PC-3 (cell line): ENCODE data around the gene TAF1B. TPM values are rescaled to one million over a fixed set of nuclear protein-coding genes. Genes with fewer than 3 reads are reported as not detected.

ENCODE experiments used
- ATAC-seq: fragments of 200-7000 bp; cut with Tn5 transposase; 2 replicates; pipeline ENCODE4 v1.9.1; 2020; ENCODE audit warnings: mild to moderate bottlenecking, moderate library complexity
- BruUV-seq: library from RNA; stranded (reverse); fragments of 400-500 nt; replicated peaks from 2 replicates; lab custom pipeline; 2021; lab: Mats Ljungman, UMichigan
- CTCF ChIA-PET: fragments of 300-600 bp; sonication (Branson Sonifier 250); formaldehyde crosslinking; loops from one replicate; lab custom pipeline; 2022; ENCODE audit warnings: antibody characterized with exemption; lab: Charles Lee
- POLR2A ChIA-PET: fragments of 300-600 bp; sonication (Branson Sonifier 250); formaldehyde crosslinking; loops from one replicate; lab custom pipeline; 2022; ENCODE audit warnings: antibody characterized with exemption; ENCODE audit not compliant: unreplicated experiment; lab: Charles Lee
- DNase-seq: peaks from one replicate; pipeline ENCODE4 v3.0.0-alpha.2; 2015
- H2AFZ ChIP-seq: fragments of 300-600 bp; sonication (generic); 2 replicates; pipeline ENCODE4 v1.6.0; 2016; ENCODE audit warnings: antibody characterized with exemption, low read length
- H3F3A ChIP-seq: fragments of 300-600 bp; sonication (generic); one replicate; pipeline ENCODE4 v1.6.0; 2017; ENCODE audit warnings: antibody characterized with exemption, low read length, control low read depth, mild to moderate bottlenecking; ENCODE audit not compliant: unreplicated experiment
- H3K27ac ChIP-seq: fragments of 300-600 bp; sonication (generic); 2 replicates; pipeline ENCODE4 v1.5.1; 2016; ENCODE audit warnings: mild to moderate bottlenecking, low read length
- H3K27me3 ChIP-seq: fragments of 300-600 bp; sonication (generic); 2 replicates; pipeline ENCODE4 v1.6.1; 2016; ENCODE audit warnings: low read length, mixed read lengths
- H3K36me3 ChIP-seq: fragments of 300-600 bp; sonication (generic); 2 replicates; pipeline ENCODE4 v1.6.1; 2016; ENCODE audit warnings: low read depth, mixed run types, low read length, mixed read lengths
- H3K4me1 ChIP-seq: fragments of 300-600 bp; sonication (generic); 2 replicates; pipeline ENCODE4 v1.5.1; 2016; ENCODE audit warnings: low read length; ENCODE audit not compliant: insufficient read depth
- H3K4me2 ChIP-seq: fragments of 300-600 bp; sonication (generic); 2 replicates; pipeline ENCODE4 v1.6.0; 2016; ENCODE audit warnings: low read length
- H3K4me3 ChIP-seq: fragments of 300-600 bp; sonication (generic); 2 replicates; pipeline ENCODE4 v1.5.1; 2016; ENCODE audit warnings: mild to moderate bottlenecking, low read length, mixed read lengths
- H3K79me2 ChIP-seq: fragments of 300-600 bp; sonication (generic); 2 replicates; pipeline ENCODE4 v1.6.1; 2017; ENCODE audit warnings: low read length, mixed read lengths
- H3K9ac ChIP-seq: fragments of 300-600 bp; sonication (generic); 2 replicates; pipeline ENCODE4 v1.6.0; 2016; ENCODE audit warnings: mild to moderate bottlenecking, low read length
- H3K9me2 ChIP-seq: fragments of 300-600 bp; sonication (generic); replicated peaks from 2 replicates; pipeline ENCODE4 v1.6.1; 2016; ENCODE audit warnings: mixed run types, low read length, mixed read lengths
- H3K9me3 ChIP-seq: fragments of 300-600 bp; sonication (generic); 2 replicates; pipeline ENCODE4 v1.6.1; 2016; ENCODE audit warnings: low read length, mixed read lengths
- H4K20me1 ChIP-seq: fragments of 300-600 bp; sonication (generic); 2 replicates; pipeline ENCODE4 v1.6.1; 2016; ENCODE audit warnings: low read length, mixed read lengths
- EZH2 ChIP-seq: fragments of 300-600 bp; sonication (generic); IDR thresholded peaks from one replicate; pipeline ENCODE4 v1.6.1; 2017; ENCODE audit warnings: antibody characterized with exemption, mild to moderate bottlenecking, low read length; ENCODE audit not compliant: unreplicated experiment
- EZH2phosphoT487 ChIP-seq: fragments of 300-600 bp; sonication (generic); IDR thresholded peaks from 2 replicates; pipeline ENCODE4 v1.6.1; 2018; ENCODE audit warnings: mild to moderate bottlenecking, antibody characterized with exemption, low read length, borderline replicate concordance
- intact Hi-C: fragments of 100-400 bp; cut with micrococcal nuclease; formaldehyde crosslinking; loops from 2 replicates; pipeline ENCODE4 v1.9.0; 2023
- total RNA-seq: library from RNA; depleted of rRNA; stranded (reverse); fragments of >200 nt; gene quantifications from 2 replicates; pipeline ENCODE4 v1.2.3, GENCODE V29; 2014
- TF ChIP-seq, protein P1 (sequence below): fragments of 300-600 bp; sonication (generic); conservative IDR thresholded peaks from 2 replicates; pipeline ENCODE4 v1.5.1; 2017; ENCODE audit warnings: antibody characterized with exemption, low read depth, mild to moderate bottlenecking, low read length

Gene TAF1B
- total RNA-seq, 1 experiment from 2014 or later: 39.5 TPM

DNA sequence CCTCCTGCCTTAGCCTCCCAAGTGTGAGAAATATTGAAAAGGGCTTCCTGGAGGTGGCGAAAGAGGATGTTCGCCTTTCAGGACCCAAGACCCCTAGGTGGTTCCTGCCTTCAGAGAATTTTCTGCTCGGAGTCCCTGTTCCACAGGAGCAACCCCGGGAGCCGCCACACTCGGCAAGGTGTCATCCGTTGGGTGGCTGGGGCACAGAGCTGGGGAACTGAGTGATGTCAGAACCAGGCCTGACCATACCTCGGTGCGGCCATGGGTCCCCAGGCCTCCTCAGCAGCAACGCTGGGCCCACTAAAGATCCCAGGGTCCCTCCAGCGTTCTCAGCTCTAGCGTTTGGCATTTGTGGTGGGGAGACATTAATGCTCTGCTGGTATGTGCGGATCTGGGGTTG is 23.7 kb upstream of the TAF1B start:
- BruUV-seq: no TSS peak
- H3K9me2 ChIP-seq: no peaks in the 10 kb centered on the region
- ATAC-seq: no peak
- peaks cover 17% of the 10 kb centered on the region for H3K4me1 ChIP-seq
- CTCF ChIA-PET: no interaction called here
- no peaks in the 10 kb centered on the region for H3K36me3 ChIP-seq
- no peak for DNase-seq
- H3K79me2 ChIP-seq: no peaks in the 10 kb centered on the region
- no peak overlapping the region for H3K4me3 ChIP-seq
- intact Hi-C loops: no loop called here
- H3K27ac ChIP-seq: no peak overlapping the region
- H2AFZ ChIP-seq: no peak overlapping the region
- no peak for TF ChIP-seq EZH2
- TF ChIP-seq, protein P1, sequence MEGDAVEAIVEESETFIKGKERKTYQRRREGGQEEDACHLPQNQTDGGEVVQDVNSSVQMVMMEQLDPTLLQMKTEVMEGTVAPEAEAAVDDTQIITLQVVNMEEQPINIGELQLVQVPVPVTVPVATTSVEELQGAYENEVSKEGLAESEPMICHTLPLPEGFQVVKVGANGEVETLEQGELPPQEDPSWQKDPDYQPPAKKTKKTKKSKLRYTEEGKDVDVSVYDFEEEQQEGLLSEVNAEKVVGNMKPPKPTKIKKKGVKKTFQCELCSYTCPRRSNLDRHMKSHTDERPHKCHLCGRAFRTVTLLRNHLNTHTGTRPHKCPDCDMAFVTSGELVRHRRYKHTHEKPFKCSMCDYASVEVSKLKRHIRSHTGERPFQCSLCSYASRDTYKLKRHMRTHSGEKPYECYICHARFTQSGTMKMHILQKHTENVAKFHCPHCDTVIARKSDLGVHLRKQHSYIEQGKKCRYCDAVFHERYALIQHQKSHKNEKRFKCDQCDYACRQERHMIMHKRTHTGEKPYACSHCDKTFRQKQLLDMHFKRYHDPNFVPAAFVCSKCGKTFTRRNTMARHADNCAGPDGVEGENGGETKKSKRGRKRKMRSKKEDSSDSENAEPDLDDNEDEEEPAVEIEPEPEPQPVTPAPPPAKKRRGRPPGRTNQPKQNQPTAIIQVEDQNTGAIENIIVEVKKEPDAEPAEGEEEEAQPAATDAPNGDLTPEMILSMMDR: no peak
- peak overlapping the region; percentile 16; the same call in 1 of the 2 replicates for H3K4me2 ChIP-seq
- H3K9ac ChIP-seq: no peak overlapping the region
- no peaks in the 10 kb centered on the region for H3F3A ChIP-seq
- POLR2A ChIA-PET: no interaction called here
- H4K20me1 ChIP-seq: no peaks in the 10 kb centered on the region
- H3K27me3 ChIP-seq: no peaks in the 10 kb centered on the region
- no peaks in the 10 kb centered on the region for H3K9me3 ChIP-seq

DNA sequence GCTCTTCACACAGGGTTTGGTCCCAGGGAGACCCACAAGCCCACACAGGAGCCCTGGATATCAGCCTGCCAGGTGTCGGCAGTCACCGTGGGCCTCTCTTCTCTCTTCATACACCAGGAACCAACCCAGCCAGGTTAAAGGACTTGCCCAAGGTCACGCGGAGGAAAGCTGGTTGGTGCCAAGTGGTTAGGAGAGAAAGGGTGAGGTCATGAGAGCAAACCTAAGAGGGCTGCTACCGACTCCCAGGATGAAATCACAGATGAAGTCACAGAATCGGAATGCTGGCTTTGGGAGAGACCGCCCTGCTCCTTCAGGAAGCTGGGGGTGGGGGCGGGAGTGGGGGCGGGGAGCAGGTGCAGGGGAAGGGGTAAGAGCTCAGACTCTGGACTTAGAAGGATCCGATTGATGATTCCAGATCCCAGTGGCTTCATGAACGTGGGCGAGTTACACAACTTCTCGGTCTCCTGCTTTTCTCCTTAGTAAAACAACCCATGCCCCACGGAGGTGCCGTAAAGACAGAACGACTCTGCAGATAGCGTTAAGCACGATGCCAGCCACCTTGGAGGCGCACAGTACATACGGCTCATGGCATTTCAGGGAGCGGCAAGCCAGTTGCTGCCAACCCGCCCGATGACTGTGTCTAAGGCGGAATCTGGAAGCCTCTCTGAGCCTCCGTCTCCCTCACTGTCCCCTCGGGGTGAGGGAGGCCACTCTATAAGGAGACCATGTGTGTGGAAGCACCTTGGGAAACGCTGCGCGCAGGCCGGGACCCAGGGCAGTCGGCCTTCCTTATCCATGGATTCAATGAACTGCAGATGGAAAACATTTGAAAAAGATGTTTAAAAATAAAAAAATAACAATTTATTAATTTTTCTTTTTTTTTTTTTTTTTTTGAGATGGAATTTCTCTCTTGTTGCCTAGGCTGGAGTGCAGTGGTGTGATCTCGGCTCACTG is 23.0 kb upstream of the TAF1B start:
- Histone ChIP-seq H4K20me1 (no peaks in the 10 kb centered on the region), H3K27ac (no peak overlapping the region), H2AFZ (no peak overlapping the region), H3K4me1 (peaks cover 17% of the 10 kb centered on the region), H3F3A (no peaks in the 10 kb centered on the region), H3K27me3 (no peaks in the 10 kb centered on the region), H3K9me3 (no peaks in the 10 kb centered on the region), H3K9ac (no peak overlapping the region), H3K4me3 (no peak overlapping the region), H3K9me2 (no peaks in the 10 kb centered on the region), H3K79me2 (no peaks in the 10 kb centered on the region), H3K36me3 (no peaks in the 10 kb centered on the region), H3K4me2 (peak overlapping the region; percentile 16; the same call in 1 of the 2 replicates)
- no TSS peak for BruUV-seq
- peak; percentile 52 for ATAC-seq
- TF ChIP-seq, protein P1: no peak
- no peak for TF ChIP-seq EZH2
- no peak for TF ChIP-seq EZH2phosphoT487
- ChIA-PET CTCF (no interaction called here), POLR2A (interaction anchor here (0.6 kb wide), 1 partner anchor 95 kb away, joined by 4 read pairs; no protein-coding TSS in a partner anchor)
- intact Hi-C loops: no loop called here
- DNase-seq: peak; percentile 71
